Neural progenitor cell (in vitro differentiated cells): ENCODE results near the gene DENND2A. TPM values are rescaled to one million over a fixed set of nuclear protein-coding genes. Genes with fewer than 3 reads are reported as not detected.

Source experiments
- DNase-seq: peaks from one replicate; pipeline ENCODE4 v3.0.0-alpha.2; 2016; ENCODE audit warnings: low spot score
- H2AFZ ChIP-seq: fragments of 200-600 bp; sonication (generic); replicated peaks from 2 replicates; pipeline ENCODE4 v1.6.1; 2016; ENCODE audit warnings: antibody characterized with exemption
- H3F3A ChIP-seq: fragments of 200-600 bp; sonication (generic); 2 replicates; pipeline ENCODE4 v1.6.1; 2016; ENCODE audit warnings: antibody characterized with exemption, low read depth
- H3K27ac ChIP-seq: fragments of 200-600 bp; sonication (generic); 2 replicates; pipeline ENCODE4 v1.5.1; 2016; ENCODE audit warnings: mild to moderate bottlenecking
- H3K27me3 ChIP-seq: fragments of 200-600 bp; sonication (generic); 2 replicates; pipeline ENCODE4 v1.6.1; 2016; ENCODE audit warnings: mild to moderate bottlenecking, moderate library complexity
- H3K36me3 ChIP-seq: fragments of 200-600 bp; sonication (generic); 2 replicates; pipeline ENCODE4 v1.5.1; 2016
- H3K4me1 ChIP-seq: fragments of 200-600 bp; sonication (generic); 2 replicates; pipeline ENCODE4 v1.6.1; 2016; ENCODE audit warnings: mixed run types
- H3K4me2 ChIP-seq: fragments of 200-600 bp; sonication (generic); 2 replicates; pipeline ENCODE4 v1.6.1; 2016
- H3K4me3 ChIP-seq: fragments of 200-600 bp; sonication (generic); 2 replicates; pipeline ENCODE4 v1.5.1; 2016
- H3K79me2 ChIP-seq: fragments of 200-600 bp; sonication (generic); 2 replicates; pipeline ENCODE4 v1.6.1; 2016; ENCODE audit warnings: low read depth
- H3K9ac ChIP-seq: fragments of 200-600 bp; sonication (generic); 2 replicates; pipeline ENCODE4 v1.6.1; 2016
- H3K9me3 ChIP-seq: fragments of 200-600 bp; sonication (generic); 2 replicates; pipeline ENCODE4 v1.5.1; 2016; ENCODE audit warnings: low read depth
- H4K20me1 ChIP-seq: fragments of 200-600 bp; sonication (generic); 2 replicates; pipeline ENCODE4 v1.6.1; 2016; ENCODE audit warnings: low read depth
- H3K27ac Mint-ChIP-seq: 3 replicates; pipeline ENCODE4 v1.8.0; 2021; ENCODE audit warnings: mixed read lengths
- H3K27me3 Mint-ChIP-seq: 2 replicates; pipeline ENCODE4 v1.8.0; 2022; ENCODE audit warnings: low read depth, mild to moderate bottlenecking, inconsistent platforms, moderate library complexity, mixed read lengths; ENCODE audit not compliant: insufficient read depth
- H3K36me3 Mint-ChIP-seq: 3 replicates; pipeline ENCODE4 v1.8.0; 2021; ENCODE audit warnings: mixed read lengths
- H3K4me1 Mint-ChIP-seq: 3 replicates; pipeline ENCODE4 v1.8.0; 2021; ENCODE audit warnings: mixed read lengths
- H3K4me3 Mint-ChIP-seq: 3 replicates; pipeline ENCODE4 v1.8.0; 2021; ENCODE audit warnings: mild to moderate bottlenecking, moderate library complexity, mixed read lengths
- H3K9me3 Mint-ChIP-seq: 3 replicates; pipeline ENCODE4 v1.8.0; 2020; ENCODE audit warnings: mixed read lengths
- EZH2 ChIP-seq: fragments of 200-600 bp; sonication (generic); IDR thresholded peaks from 2 replicates; pipeline ENCODE4 v1.6.1; 2017; ENCODE audit warnings: antibody characterized with exemption, mild to moderate bottlenecking, moderate library complexity
- EZH2phosphoT487 ChIP-seq: fragments of 200-600 bp; sonication (generic); IDR thresholded peaks from 2 replicates; pipeline ENCODE4 v1.6.1; 2017; ENCODE audit warnings: antibody characterized with exemption
- total RNA-seq: library from RNA; depleted of rRNA; stranded (reverse); fragments of >200 nt; gene quantifications from 2 replicates; pipeline ENCODE4 v1.2.3, GENCODE V29; 2015; ENCODE audit warnings: low replicate concordance
- TF ChIP-seq, protein P1 (sequence below): fragments of 200-600 bp; sonication (generic); IDR thresholded peaks from 2 replicates; pipeline ENCODE4 v1.5.1; 2017; ENCODE audit warnings: antibody characterized with exemption, mild to moderate bottlenecking

DENND2A gene
- total RNA-seq, 1 donor from 2014 or later, result 27.0 TPM

DNA sequence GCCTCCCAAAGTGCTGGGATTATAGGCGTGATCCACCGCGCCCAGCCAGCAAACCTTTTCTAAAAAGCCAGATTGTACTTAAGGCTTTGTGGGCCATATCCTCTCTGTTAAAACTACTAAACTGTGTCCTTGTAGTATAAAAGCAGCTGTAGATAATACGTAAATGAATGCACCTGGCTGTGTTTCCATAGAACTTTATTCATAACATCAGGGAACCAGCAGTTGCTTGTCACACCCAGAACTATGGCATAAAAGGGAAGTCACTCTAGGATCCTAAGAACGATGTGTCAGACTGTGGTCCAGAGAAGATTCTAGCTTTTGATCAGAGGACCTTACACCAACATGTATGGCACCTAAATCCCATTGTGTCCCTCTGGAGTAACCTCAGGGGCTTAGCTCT is 63.0 kb downstream of the DENND2A start:
- H2AFZ ChIP-seq, result no peak overlapping the region
- TF ChIP-seq EZH2phosphoT487, result no peak
- TF ChIP-seq, protein P1, sequence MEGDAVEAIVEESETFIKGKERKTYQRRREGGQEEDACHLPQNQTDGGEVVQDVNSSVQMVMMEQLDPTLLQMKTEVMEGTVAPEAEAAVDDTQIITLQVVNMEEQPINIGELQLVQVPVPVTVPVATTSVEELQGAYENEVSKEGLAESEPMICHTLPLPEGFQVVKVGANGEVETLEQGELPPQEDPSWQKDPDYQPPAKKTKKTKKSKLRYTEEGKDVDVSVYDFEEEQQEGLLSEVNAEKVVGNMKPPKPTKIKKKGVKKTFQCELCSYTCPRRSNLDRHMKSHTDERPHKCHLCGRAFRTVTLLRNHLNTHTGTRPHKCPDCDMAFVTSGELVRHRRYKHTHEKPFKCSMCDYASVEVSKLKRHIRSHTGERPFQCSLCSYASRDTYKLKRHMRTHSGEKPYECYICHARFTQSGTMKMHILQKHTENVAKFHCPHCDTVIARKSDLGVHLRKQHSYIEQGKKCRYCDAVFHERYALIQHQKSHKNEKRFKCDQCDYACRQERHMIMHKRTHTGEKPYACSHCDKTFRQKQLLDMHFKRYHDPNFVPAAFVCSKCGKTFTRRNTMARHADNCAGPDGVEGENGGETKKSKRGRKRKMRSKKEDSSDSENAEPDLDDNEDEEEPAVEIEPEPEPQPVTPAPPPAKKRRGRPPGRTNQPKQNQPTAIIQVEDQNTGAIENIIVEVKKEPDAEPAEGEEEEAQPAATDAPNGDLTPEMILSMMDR, result no peak
- no peak for TF ChIP-seq EZH2
- Mint-ChIP-seq H3K36me3 (peaks cover 19% of the 10 kb centered on the region), H3K4me1 (no peaks in the 10 kb centered on the region), H3K9me3 (no peaks in the 10 kb centered on the region), H3K27ac (no peak overlapping the region), H3K4me3 (no peak overlapping the region), H3K27me3 (no peaks in the 10 kb centered on the region)
- no peak overlapping the region for H3K9ac ChIP-seq
- DNase-seq, result no peak
- H3K79me2 ChIP-seq, result no peaks in the 10 kb centered on the region
- H3K27ac ChIP-seq, result no peak overlapping the region
- H3F3A ChIP-seq, result no peaks in the 10 kb centered on the region
- H3K9me3 ChIP-seq, result no peaks in the 10 kb centered on the region
- no peak overlapping the region for H3K4me3 ChIP-seq
- H4K20me1 ChIP-seq, result no peaks in the 10 kb centered on the region
- H3K36me3 ChIP-seq, result no peaks in the 10 kb centered on the region
- H3K4me1 ChIP-seq, result no peaks in the 10 kb centered on the region
- no peaks in the 10 kb centered on the region for H3K27me3 ChIP-seq
- no peak overlapping the region for H3K4me2 ChIP-seq

DNA sequence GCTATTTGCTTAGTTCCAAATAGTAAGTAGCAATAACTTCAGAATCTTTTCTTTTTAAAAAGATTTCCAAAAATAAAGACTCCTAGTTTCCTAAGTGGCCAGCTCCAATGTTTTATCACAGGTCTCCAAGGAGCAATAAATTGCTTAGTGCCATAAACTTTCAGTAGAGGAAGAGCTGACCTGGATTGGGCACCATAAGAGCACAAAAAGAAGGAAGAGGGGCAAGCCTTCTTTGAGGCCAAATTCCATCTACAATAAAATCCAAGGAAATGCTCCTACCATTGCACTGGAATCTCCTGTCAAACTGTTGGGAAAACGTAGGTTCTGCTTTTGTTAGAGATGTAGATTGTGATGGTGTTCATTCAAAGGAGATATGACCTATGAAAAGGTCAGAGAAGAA is 64.0 kb downstream of the DENND2A start:
- Histone ChIP-seq H3K4me2 (no peak overlapping the region), H4K20me1 (no peaks in the 10 kb centered on the region), H3F3A (no peaks in the 10 kb centered on the region), H3K4me1 (no peaks in the 10 kb centered on the region), H3K36me3 (no peaks in the 10 kb centered on the region), H3K9ac (no peak overlapping the region), H2AFZ (no peak overlapping the region), H3K79me2 (no peaks in the 10 kb centered on the region), H3K27me3 (no peaks in the 10 kb centered on the region), H3K4me3 (no peak overlapping the region), H3K27ac (no peak overlapping the region), H3K9me3 (no peaks in the 10 kb centered on the region)
- Mint-ChIP-seq H3K36me3 (peaks cover 19% of the 10 kb centered on the region), H3K4me1 (no peaks in the 10 kb centered on the region), H3K9me3 (no peaks in the 10 kb centered on the region), H3K27me3 (no peaks in the 10 kb centered on the region), H3K4me3 (no peak overlapping the region), H3K27ac (no peak overlapping the region)
- TF ChIP-seq, protein P1, result no peak
- TF ChIP-seq EZH2, result no peak
- TF ChIP-seq EZH2phosphoT487, result no peak
- DNase-seq, result no peak

DNA sequence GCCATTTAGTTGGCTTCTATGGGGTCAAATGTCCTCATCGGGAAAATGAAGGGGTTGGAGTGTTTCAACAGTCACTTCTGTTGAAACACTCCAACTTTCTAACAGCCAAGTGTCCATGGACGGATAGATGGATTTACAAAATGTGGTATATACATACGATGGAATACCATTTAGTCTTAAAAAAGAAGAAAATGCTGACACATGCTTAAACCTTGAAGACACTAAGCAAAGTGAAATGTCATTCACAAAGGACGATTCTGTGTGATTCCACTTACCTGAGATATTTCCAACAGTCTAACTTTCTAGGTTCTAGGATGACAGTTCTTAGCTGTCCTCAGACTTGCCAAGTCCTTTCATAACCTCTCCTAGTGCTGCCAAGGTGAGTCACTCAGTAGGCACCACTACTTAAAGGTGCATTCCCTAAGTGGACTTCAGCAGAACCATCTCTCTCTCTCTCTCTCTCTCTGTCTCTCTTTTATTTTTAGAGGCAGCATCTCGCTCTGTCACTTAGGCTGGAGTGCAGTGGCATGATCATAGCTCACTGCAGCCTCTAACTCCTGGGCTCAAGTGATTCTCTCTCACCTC is 69.0 kb downstream of the DENND2A start:
- H3K9me3 Mint-ChIP-seq, result no peaks in the 10 kb centered on the region
- no peaks in the 10 kb centered on the region for H3F3A ChIP-seq

More for the DNA sequence above, 69.0 kb downstream of the DENND2A start:
- Mint-ChIP-seq H3K36me3 (peaks cover 26% of the 10 kb centered on the region), H3K4me1 (no peaks in the 10 kb centered on the region), H3K4me3 (no peak overlapping the region), H3K27me3 (no peaks in the 10 kb centered on the region), H3K27ac (no peak overlapping the region)
- no peak for TF ChIP-seq EZH2phosphoT487
- TF ChIP-seq EZH2, result no peak
- TF ChIP-seq, protein P1, result no peak
- Histone ChIP-seq H3K36me3 (no peaks in the 10 kb centered on the region), H2AFZ (no peak overlapping the region), H3K4me3 (no peak overlapping the region), H3K9ac (no peak overlapping the region), H3K79me2 (no peaks in the 10 kb centered on the region), H3K4me1 (no peaks in the 10 kb centered on the region), H4K20me1 (no peaks in the 10 kb centered on the region), H3K9me3 (no peaks in the 10 kb centered on the region), H3K4me2 (no peak overlapping the region), H3K27ac (no peak overlapping the region), H3K27me3 (no peaks in the 10 kb centered on the region)
- no peak for DNase-seq
